Measurements from ENCODE around the gene ICAM4. TPM values are rescaled to one million over a fixed set of nuclear protein-coding genes. Genes with fewer than 3 reads are reported as not detected.

The ICAM4 gene
- total and polyA plus RNA-seq, 9 of the 15 experiments (the other 6 are each of a cell fraction or from before 2014, with no cell fraction given) = 14.1 to 86.1 (median 29.6) TPM

DNA sequence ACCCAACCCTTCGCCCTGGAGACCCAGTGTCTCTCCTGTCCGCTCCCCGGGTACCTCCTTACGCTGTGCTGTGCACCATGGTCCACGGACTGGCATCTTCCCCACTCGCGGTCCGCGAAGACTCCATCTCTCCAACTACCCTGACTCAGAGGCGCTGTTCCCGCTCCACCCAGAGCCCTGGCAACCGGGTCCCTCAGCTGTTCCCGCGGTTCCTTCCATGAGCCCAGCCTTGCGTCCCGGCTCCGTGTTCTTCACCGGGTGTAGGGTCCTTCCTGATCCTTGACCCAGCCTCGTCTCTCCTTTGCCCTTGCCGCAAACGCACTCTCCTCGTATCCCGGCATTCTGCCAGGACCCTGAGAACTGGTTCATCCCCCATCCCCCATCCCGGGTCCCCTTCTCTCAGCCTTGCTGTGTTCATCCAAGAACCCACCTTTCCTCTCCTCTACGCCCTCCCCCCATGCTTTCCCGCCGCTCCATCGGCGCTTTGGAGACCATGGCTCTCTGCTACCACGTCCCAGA is 3.7 kb downstream of the ICAM4 start (continued):
- TF ChIP-seq KDM4B (IDR thresholded peaks at IDR 0.05; ENCODE audit: borderline replicate concordance in 2 of 2, low read depth in 1 of 2) (0 out of 4 replicates have a peak, but pooled peaks of 1 of the 2 experiments have one; percentile 40), RBFOX2 (IDR thresholded peaks at IDR 0.05; ENCODE audit: low read depth, low read length) (no peak), PCBP2 (IDR thresholded peaks at IDR 0.05; ENCODE audit: low read depth, low read length, poor library complexity, severe bottlenecking) (no peak), XRCC4 (IDR thresholded peaks at IDR 0.05; ENCODE audit: extremely low read depth, insufficient read depth, insufficient read length) (no peak), FOXA1 (IDR thresholded peaks at IDR 0.05; ENCODE audit: borderline replicate concordance) (no peak), NFIC (IDR thresholded peaks at IDR 0.05) (peak; percentile 45), CCNT2 (IDR thresholded peaks at IDR 0.05; ENCODE audit: borderline replicate concordance, extremely low read depth, insufficient read length, low read depth, low read length) (no peak), ZNF431 (CRISPR knock-in tag; IDR thresholded peaks at IDR 0.05) (no peak), SAFB (IDR thresholded peaks at IDR 0.05; ENCODE audit: borderline replicate concordance, low read depth, low read length) (no peak), POLR2A (conservative IDR thresholded peaks at IDR 0.05) (peak; percentile 68), HOXB6 (CRISPR knock-in tag; IDR thresholded peaks at IDR 0.05; ENCODE audit: borderline replicate concordance) (no peak), ZKSCAN8 (CRISPR knock-in tag; IDR thresholded peaks at IDR 0.05) (no peak), SIN3A (IDR thresholded peaks at IDR 0.05; ENCODE audit: borderline replicate concordance in 2 of 2, control insufficient read depth in 1 of 2, low read depth in 2 of 2, low read length in 2 of 2) (0 out of 4 replicates have a peak, but pooled peaks of 1 of the 2 experiments have one; percentile 28), TAF15 (IDR thresholded peaks at IDR 0.05; ENCODE audit: low read depth, low read length) (0 out of 2 replicates have a peak, but pooled peaks have one; percentile 28), JUN (IDR thresholded peaks at IDR 0.05; ENCODE audit: borderline replicate concordance, low read depth, low read length) (no peak), JUN (CRISPR knock-in tag; IDR thresholded peaks at IDR 0.05; ENCODE audit: borderline replicate concordance) (0 out of 2 replicates have a peak, but pooled peaks have one; percentile 10), MYNN (IDR thresholded peaks at IDR 0.05) (no peak), MYNN (CRISPR knock-in tag; IDR thresholded peaks at IDR 0.05) (no peak), CBFB (CRISPR knock-in tag; IDR thresholded peaks at IDR 0.05) (peak; percentile 5; the same call in 1 of the 2 replicates)
- TF ChIP-seq, protein P1, sequence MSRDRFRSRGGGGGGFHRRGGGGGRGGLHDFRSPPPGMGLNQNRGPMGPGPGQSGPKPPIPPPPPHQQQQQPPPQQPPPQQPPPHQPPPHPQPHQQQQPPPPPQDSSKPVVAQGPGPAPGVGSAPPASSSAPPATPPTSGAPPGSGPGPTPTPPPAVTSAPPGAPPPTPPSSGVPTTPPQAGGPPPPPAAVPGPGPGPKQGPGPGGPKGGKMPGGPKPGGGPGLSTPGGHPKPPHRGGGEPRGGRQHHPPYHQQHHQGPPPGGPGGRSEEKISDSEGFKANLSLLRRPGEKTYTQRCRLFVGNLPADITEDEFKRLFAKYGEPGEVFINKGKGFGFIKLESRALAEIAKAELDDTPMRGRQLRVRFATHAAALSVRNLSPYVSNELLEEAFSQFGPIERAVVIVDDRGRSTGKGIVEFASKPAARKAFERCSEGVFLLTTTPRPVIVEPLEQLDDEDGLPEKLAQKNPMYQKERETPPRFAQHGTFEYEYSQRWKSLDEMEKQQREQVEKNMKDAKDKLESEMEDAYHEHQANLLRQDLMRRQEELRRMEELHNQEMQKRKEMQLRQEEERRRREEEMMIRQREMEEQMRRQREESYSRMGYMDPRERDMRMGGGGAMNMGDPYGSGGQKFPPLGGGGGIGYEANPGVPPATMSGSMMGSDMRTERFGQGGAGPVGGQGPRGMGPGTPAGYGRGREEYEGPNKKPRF (IDR thresholded peaks at IDR 0.05; ENCODE audit: low read depth, low read length) = no peak
- TF ChIP-seq, protein P2, sequence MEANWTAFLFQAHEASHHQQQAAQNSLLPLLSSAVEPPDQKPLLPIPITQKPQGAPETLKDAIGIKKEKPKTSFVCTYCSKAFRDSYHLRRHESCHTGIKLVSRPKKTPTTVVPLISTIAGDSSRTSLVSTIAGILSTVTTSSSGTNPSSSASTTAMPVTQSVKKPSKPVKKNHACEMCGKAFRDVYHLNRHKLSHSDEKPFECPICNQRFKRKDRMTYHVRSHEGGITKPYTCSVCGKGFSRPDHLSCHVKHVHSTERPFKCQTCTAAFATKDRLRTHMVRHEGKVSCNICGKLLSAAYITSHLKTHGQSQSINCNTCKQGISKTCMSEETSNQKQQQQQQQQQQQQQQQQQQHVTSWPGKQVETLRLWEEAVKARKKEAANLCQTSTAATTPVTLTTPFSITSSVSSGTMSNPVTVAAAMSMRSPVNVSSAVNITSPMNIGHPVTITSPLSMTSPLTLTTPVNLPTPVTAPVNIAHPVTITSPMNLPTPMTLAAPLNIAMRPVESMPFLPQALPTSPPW (CRISPR knock-in tag; IDR thresholded peaks at IDR 0.05) = no peak
- TF ChIP-seq, protein P3, sequence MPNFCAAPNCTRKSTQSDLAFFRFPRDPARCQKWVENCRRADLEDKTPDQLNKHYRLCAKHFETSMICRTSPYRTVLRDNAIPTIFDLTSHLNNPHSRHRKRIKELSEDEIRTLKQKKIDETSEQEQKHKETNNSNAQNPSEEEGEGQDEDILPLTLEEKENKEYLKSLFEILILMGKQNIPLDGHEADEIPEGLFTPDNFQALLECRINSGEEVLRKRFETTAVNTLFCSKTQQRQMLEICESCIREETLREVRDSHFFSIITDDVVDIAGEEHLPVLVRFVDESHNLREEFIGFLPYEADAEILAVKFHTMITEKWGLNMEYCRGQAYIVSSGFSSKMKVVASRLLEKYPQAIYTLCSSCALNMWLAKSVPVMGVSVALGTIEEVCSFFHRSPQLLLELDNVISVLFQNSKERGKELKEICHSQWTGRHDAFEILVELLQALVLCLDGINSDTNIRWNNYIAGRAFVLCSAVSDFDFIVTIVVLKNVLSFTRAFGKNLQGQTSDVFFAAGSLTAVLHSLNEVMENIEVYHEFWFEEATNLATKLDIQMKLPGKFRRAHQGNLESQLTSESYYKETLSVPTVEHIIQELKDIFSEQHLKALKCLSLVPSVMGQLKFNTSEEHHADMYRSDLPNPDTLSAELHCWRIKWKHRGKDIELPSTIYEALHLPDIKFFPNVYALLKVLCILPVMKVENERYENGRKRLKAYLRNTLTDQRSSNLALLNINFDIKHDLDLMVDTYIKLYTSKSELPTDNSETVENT (CRISPR knock-in tag; IDR thresholded peaks at IDR 0.05) = no peak
